Vagina (tissue), 2 donors: ENCODE data around the gene SUPT7L. TPM values are rescaled to one million over a fixed set of nuclear protein-coding genes. Genes with fewer than 3 reads are reported as not detected.

Experiments
- DNase-seq, 2 donors: peaks; one replicate each; pipeline ENCODE4 v3.0.0-alpha.2; 2017; ENCODE audit errors: extremely low spot score in 2 of 2
- H3K27ac ChIP-seq: fragments of 200-600 bp; sonication (generic); one replicate; pipeline ENCODE4 v1.5.1; 2019
- H3K27me3 ChIP-seq: fragments of 200-600 bp; sonication (generic); one replicate; pipeline ENCODE4 v1.5.1; 2019
- H3K36me3 ChIP-seq, 2 donors: fragments of 200-600 bp; sonication (generic); one replicate each; pipeline ENCODE4 v1.5.1; 2017 to 2019
- H3K4me1 ChIP-seq: fragments of 200-600 bp; sonication (generic); one replicate; pipeline ENCODE4 v1.5.1; 2019
- H3K4me3 ChIP-seq, 2 donors: fragments of 200-600 bp; sonication (generic); 1 replicate in 1 of 2; 2 replicates in 1 of 2; pipeline ENCODE4 v1.5.1; 2016 to 2019
- H3K9me3 ChIP-seq: fragments of 200-600 bp; sonication (generic); one replicate; pipeline ENCODE4 v1.5.1; 2019
- POLR2A ChIP-seq, 2 donors: fragments of 450-650 bp; IDR thresholded peaks; one replicate each; pipeline ENCODE4 v1.6.1; 2017; ENCODE audit warnings: antibody characterized with exemption in 2 of 2, mild to moderate bottlenecking in 2 of 2, moderate library complexity in 2 of 2
- POLR2AphosphoS5 ChIP-seq, 2 donors: sonication (generic); formaldehyde crosslinking; IDR thresholded peaks; one replicate each; pipeline ENCODE4 v1.9.0; 2017; ENCODE audit warnings: antibody characterized with exemption in 2 of 2, mild to moderate bottlenecking in 2 of 2, low read depth in 1 of 2; ENCODE audit not compliant: insufficient read depth in 1 of 2
- intact Hi-C: fragments of 100-400 bp; cut with DNase I; formaldehyde crosslinking; loops from one replicate; pipeline ENCODE4 v1.15.1; 2023
- total RNA-seq: library from RNA; depleted of rRNA; stranded (reverse); fragments of >200 nt; gene quantifications from one replicate; pipeline ENCODE4 v1.2.3, GENCODE V29; 2016
- TF ChIP-seq, protein P1 (sequence below), 3 experiments: fragments of 450-650 bp in 2 of 3; fragments of 200-600 bp in 1 of 3; sonication (generic) in 1 of 3; IDR thresholded peaks; one replicate each; pipeline ENCODE4 v1.5.1; 2017 to 2019; ENCODE audit warnings: antibody characterized with exemption in 3 of 3, mild to moderate bottlenecking in 2 of 3, moderate library complexity in 2 of 3

SUPT7L gene, protein sequence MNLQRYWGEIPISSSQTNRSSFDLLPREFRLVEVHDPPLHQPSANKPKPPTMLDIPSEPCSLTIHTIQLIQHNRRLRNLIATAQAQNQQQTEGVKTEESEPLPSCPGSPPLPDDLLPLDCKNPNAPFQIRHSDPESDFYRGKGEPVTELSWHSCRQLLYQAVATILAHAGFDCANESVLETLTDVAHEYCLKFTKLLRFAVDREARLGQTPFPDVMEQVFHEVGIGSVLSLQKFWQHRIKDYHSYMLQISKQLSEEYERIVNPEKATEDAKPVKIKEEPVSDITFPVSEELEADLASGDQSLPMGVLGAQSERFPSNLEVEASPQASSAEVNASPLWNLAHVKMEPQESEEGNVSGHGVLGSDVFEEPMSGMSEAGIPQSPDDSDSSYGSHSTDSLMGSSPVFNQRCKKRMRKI
- total RNA-seq = 26.5 TPM

- H3K4me1 ChIP-seq = peaks cover 34% of the 10 kb centered on the region
- no peak for DNase-seq
- no peaks in the 10 kb centered on the region for H3K9me3 ChIP-seq
- TF ChIP-seq, protein P1, sequence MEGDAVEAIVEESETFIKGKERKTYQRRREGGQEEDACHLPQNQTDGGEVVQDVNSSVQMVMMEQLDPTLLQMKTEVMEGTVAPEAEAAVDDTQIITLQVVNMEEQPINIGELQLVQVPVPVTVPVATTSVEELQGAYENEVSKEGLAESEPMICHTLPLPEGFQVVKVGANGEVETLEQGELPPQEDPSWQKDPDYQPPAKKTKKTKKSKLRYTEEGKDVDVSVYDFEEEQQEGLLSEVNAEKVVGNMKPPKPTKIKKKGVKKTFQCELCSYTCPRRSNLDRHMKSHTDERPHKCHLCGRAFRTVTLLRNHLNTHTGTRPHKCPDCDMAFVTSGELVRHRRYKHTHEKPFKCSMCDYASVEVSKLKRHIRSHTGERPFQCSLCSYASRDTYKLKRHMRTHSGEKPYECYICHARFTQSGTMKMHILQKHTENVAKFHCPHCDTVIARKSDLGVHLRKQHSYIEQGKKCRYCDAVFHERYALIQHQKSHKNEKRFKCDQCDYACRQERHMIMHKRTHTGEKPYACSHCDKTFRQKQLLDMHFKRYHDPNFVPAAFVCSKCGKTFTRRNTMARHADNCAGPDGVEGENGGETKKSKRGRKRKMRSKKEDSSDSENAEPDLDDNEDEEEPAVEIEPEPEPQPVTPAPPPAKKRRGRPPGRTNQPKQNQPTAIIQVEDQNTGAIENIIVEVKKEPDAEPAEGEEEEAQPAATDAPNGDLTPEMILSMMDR (IDR thresholded peaks at IDR 0.05) = no peak
- TF ChIP-seq POLR2AphosphoS5 (IDR thresholded peaks at IDR 0.05; ENCODE audit: insufficient read depth in 1 of 2, low read depth in 1 of 2) = peak; percentile 86 to 93
- no peak for TF ChIP-seq POLR2A (IDR thresholded peaks at IDR 0.05)
- H3K27me3 ChIP-seq = no peaks in the 10 kb centered on the region
- H3K4me3 ChIP-seq = peak within 1 kb of the TSS; percentile 93 to 96
- peaks cover 0 to 48% of the 10 kb centered on the region in 2 donors for H3K36me3 ChIP-seq
- H3K27ac ChIP-seq = peak within 1 kb of the TSS; percentile 92
- intact Hi-C loops = no loop called here
Measured at GRCh38 chr2:27663285-27664153, at the start of gene SUPT7L, which contains the start of gene SLC4A1AP. TSS of gene SUPT7L (minus strand) at chr2:27663614. CDS start at chr2:27662192, 1,422 bp downstream. TSS of gene SLC4A1AP (plus strand) at chr2:27663889. CDS start at chr2:27663915, 26 bp downstream.

- DNase-seq = no peak
- TF ChIP-seq, protein P1 (IDR thresholded peaks at IDR 0.05) = no peak
- TF ChIP-seq POLR2AphosphoS5 (IDR thresholded peaks at IDR 0.05; ENCODE audit: insufficient read depth in 1 of 2, low read depth in 1 of 2) (no peak), POLR2A (IDR thresholded peaks at IDR 0.05) (no peak)
- no peaks in the 10 kb centered on the region for H3K9me3 ChIP-seq
- H3K4me3 ChIP-seq = no peak overlapping the region
- no peak overlapping the region for H3K27ac ChIP-seq
- intact Hi-C loops = loop anchor here (10.0 kb wide), 1 partner anchor 182 kb away; the partner anchor contains the start of genes BABAM2 and RBKS
- no peaks in the 10 kb centered on the region for H3K36me3 ChIP-seq
- H3K4me1 ChIP-seq = peaks cover 22% of the 10 kb centered on the region
- H3K27me3 ChIP-seq = no peaks in the 10 kb centered on the region
Measured at GRCh38 chr2:27713201-27713600, 49.8 kb upstream of the SUPT7L start.

DNA sequence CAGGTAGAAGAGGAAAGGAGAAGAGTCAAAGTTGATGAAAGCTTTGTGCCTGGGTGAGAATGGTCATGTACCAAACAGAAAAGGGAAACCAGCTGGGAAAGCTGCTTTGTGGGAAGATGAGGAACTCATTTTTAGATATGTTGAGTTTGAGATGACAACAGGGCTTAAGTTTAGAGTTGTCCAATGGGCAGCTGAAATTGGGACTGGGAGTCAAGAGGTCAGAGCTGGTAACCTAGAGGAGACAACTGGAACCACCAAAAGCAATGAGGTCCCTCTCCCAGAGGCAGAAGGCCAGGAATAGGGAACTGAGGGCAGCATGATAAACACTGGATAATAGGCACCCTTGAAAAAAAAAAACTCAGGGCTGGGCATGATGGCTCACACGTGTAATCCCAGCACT lies 49.1 kb upstream of the SUPT7L start:
- TF ChIP-seq POLR2A (IDR thresholded peaks at IDR 0.05) (no peak), POLR2AphosphoS5 (IDR thresholded peaks at IDR 0.05; ENCODE audit: insufficient read depth in 1 of 2, low read depth in 1 of 2) (no peak)
- TF ChIP-seq, protein P1 (IDR thresholded peaks at IDR 0.05) = no peak
- intact Hi-C loops = loop anchor here (10.0 kb wide), 1 partner anchor 182 kb away; the partner anchor contains the start of genes BABAM2 and RBKS
- Histone ChIP-seq H3K36me3 (no peaks in the 10 kb centered on the region), H3K27me3 (no peaks in the 10 kb centered on the region), H3K9me3 (no peaks in the 10 kb centered on the region), H3K27ac (no peak overlapping the region), H3K4me3 (no peak overlapping the region), H3K4me1 (peaks cover 22% of the 10 kb centered on the region)
- no peak for DNase-seq

DNA sequence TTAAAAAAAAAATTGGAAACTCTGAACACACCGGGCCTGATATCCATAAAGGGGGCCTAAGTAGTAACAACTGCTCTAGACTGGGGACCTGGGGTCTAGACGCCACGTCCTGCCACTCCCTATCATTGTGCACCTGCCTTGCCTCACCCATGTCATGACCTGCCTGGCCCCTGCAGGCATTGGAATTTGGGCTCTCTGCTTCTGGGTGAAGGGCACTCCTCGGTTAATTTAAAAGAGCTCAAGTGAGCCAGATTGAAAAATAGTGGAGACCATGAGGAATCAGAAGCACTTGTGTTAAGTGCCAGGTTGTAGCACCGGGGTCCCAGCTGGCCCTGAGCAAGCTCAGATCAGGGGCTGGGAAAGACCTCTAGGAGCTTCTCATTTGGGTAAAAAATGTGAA lies 48.4 kb upstream of the SUPT7L start:
- no peaks in the 10 kb centered on the region for H3K36me3 ChIP-seq
- TF ChIP-seq, protein P1 (IDR thresholded peaks at IDR 0.05) = no peak
- no peak for TF ChIP-seq POLR2AphosphoS5 (IDR thresholded peaks at IDR 0.05; ENCODE audit: insufficient read depth in 1 of 2, low read depth in 1 of 2)
- no peak for TF ChIP-seq POLR2A (IDR thresholded peaks at IDR 0.05)
- intact Hi-C loops = loop anchor here (10.0 kb wide), 1 partner anchor 183 kb away; the partner anchor contains the start of genes BABAM2 and RBKS
- H3K27ac ChIP-seq = no peak overlapping the region
- no peak for DNase-seq
- no peaks in the 10 kb centered on the region for H3K27me3 ChIP-seq
- no peaks in the 10 kb centered on the region for H3K9me3 ChIP-seq
- H3K4me1 ChIP-seq = peaks cover 23% of the 10 kb centered on the region
- no peak overlapping the region for H3K4me3 ChIP-seq
